HEK293 (cell line): ENCODE measurements around the gene EPG5.
A peak's percentile ranks its signal among the peaks of the same experiment; 100 is the strongest.

Experiments
- CTCF ChIA-PET: fragments of 350-600 bp; formaldehyde crosslinking; extraction: SDS; loops from one replicate; lab custom pipeline; 2021; ENCODE audit warnings: antibody characterized with exemption; lab: Yijun Ruan, JAX
- POLR2A ChIA-PET: fragments of 300-600 bp; formaldehyde crosslinking; extraction: SDS; loops from one replicate; lab custom pipeline; 2020; ENCODE audit warnings: antibody characterized with exemption, inconsistent platforms; lab: Yijun Ruan, JAX
- H3K27ac ChIP-seq: fragments of 200-500 bp; sonication (Bioruptor generic); 2 replicates; pipeline ENCODE4 v1.5.1; 2014; ENCODE audit warnings: low read depth, low read length, control low read depth, inconsistent platforms; ENCODE audit errors: extremely low read depth
- H3K36me3 ChIP-seq, 2 experiments: fragments of 200-500 bp in 1 of 2; sonication (Bioruptor generic) in 1 of 2; 1 replicate in 1 of 2; 2 replicates in 1 of 2; pipeline ENCODE4 v1.5.1; 2014 to 2017; ENCODE audit warnings: inconsistent platforms in 2 of 2, low read length in 2 of 2; ENCODE audit not compliant: control insufficient read depth in 2 of 2, insufficient read depth in 1 of 2
- H3K4me1 ChIP-seq: fragments of 200-500 bp; sonication (Bioruptor generic); 2 replicates; pipeline ENCODE4 v1.5.1; 2014; ENCODE audit warnings: mild to moderate bottlenecking, low read length, inconsistent platforms; ENCODE audit not compliant: control insufficient read depth, insufficient read depth
- H3K4me3 ChIP-seq: 2 replicates; pipeline ENCODE4 v1.5.1; 2011; ENCODE audit warnings: low read depth, mild to moderate bottlenecking, control low read depth, low read length, moderate library complexity
- H3K9me3 ChIP-seq: fragments of 200-500 bp; sonication (Bioruptor generic); 2 replicates; pipeline ENCODE4 v1.5.1; 2014; ENCODE audit warnings: low read depth, low read length, inconsistent platforms; ENCODE audit not compliant: control insufficient read depth, insufficient read depth
- HOXC10 ChIP-seq: sonication (generic); formaldehyde crosslinking; IDR thresholded peaks from 2 replicates; pipeline ENCODE4 v1.8.1; 2023; ENCODE audit warnings: mild to moderate bottlenecking, missing genetic modification reagents
- PRDM2 ChIP-seq: fragments of 450-650 bp; formaldehyde crosslinking; IDR thresholded peaks from 2 replicates; pipeline ENCODE4 v1.5.1; 2016; ENCODE audit warnings: missing biosample characterization, missing genetic modification characterization, borderline replicate concordance
- REST ChIP-seq: fragments of 450-650 bp; formaldehyde crosslinking; IDR thresholded peaks from 2 replicates; pipeline ENCODE4 v1.5.1; 2016; ENCODE audit warnings: missing biosample characterization, missing genetic modification characterization
- SCRT1 ChIP-seq: fragments of 450-650 bp; formaldehyde crosslinking; IDR thresholded peaks from 2 replicates; pipeline ENCODE4 v1.5.1; 2016; ENCODE audit warnings: missing biosample characterization, missing genetic modification characterization, borderline replicate concordance
- WT1 ChIP-seq: fragments of 450-650 bp; formaldehyde crosslinking; IDR thresholded peaks from 2 replicates; pipeline ENCODE4 v1.5.1; 2016; ENCODE audit warnings: missing biosample characterization, missing genetic modification characterization
- ZNF10 ChIP-seq: fragments of 450-650 bp; formaldehyde crosslinking; IDR thresholded peaks from 2 replicates; pipeline ENCODE4 v1.5.1; 2017; ENCODE audit warnings: missing biosample characterization, missing genetic modification characterization
- ZNF174 ChIP-seq: fragments of 450-650 bp; formaldehyde crosslinking; IDR thresholded peaks from 2 replicates; pipeline ENCODE4 v1.5.0; 2017; ENCODE audit warnings: missing biosample characterization, mild to moderate bottlenecking, missing genetic modification characterization
- ZNF214 ChIP-seq: fragments of 450-650 bp; formaldehyde crosslinking; IDR thresholded peaks from 2 replicates; pipeline ENCODE4 v1.5.1; 2017; ENCODE audit warnings: missing biosample characterization, mild to moderate bottlenecking, missing genetic modification characterization, borderline replicate concordance
- ZNF23 ChIP-seq: fragments of 450-650 bp; formaldehyde crosslinking; IDR thresholded peaks from 2 replicates; pipeline ENCODE4 v1.5.1; 2016; ENCODE audit warnings: missing biosample characterization, missing genetic modification characterization, borderline replicate concordance
- ZNF335 ChIP-seq: fragments of 450-650 bp; formaldehyde crosslinking; conservative IDR thresholded peaks from 2 replicates; pipeline ENCODE4 v1.5.1; 2016; ENCODE audit warnings: missing biosample characterization, missing genetic modification characterization
- ZNF366 ChIP-seq: fragments of 450-650 bp; formaldehyde crosslinking; conservative IDR thresholded peaks from 2 replicates; pipeline ENCODE4 v1.5.1; 2016; ENCODE audit warnings: missing biosample characterization, missing genetic modification characterization
- ZNF404 ChIP-seq: fragments of 450-650 bp; formaldehyde crosslinking; IDR thresholded peaks from 2 replicates; pipeline ENCODE4 v1.5.1; 2017; ENCODE audit warnings: missing biosample characterization, missing genetic modification characterization
- ZNF48 ChIP-seq: fragments of 450-650 bp; formaldehyde crosslinking; IDR thresholded peaks from 2 replicates; pipeline ENCODE4 v1.5.1; 2016; ENCODE audit warnings: missing biosample characterization, missing genetic modification characterization
- ZNF518A ChIP-seq: fragments of 450-650 bp; formaldehyde crosslinking; conservative IDR thresholded peaks from 2 replicates; pipeline ENCODE4 v1.5.1; 2016; ENCODE audit warnings: low read depth, missing biosample characterization, missing genetic modification characterization
- ZNF561 ChIP-seq: fragments of 450-650 bp; IDR thresholded peaks from 2 replicates; pipeline ENCODE4 v1.5.1; 2018; ENCODE audit warnings: missing biosample characterization, missing genetic modification characterization, borderline replicate concordance
- ZNF654 ChIP-seq: fragments of 450-650 bp; formaldehyde crosslinking; IDR thresholded peaks from 2 replicates; pipeline ENCODE4 v1.5.1; 2016; ENCODE audit warnings: low read depth, missing biosample characterization, missing genetic modification characterization
- ZNF664 ChIP-seq: fragments of 450-650 bp; formaldehyde crosslinking; IDR thresholded peaks from 2 replicates; pipeline ENCODE4 v1.5.1; 2016; ENCODE audit warnings: missing biosample characterization, missing genetic modification characterization
- ZNF76 ChIP-seq: fragments of 450-650 bp; formaldehyde crosslinking; IDR thresholded peaks from 2 replicates; pipeline ENCODE4; 2016; ENCODE audit warnings: low read depth, missing biosample characterization, missing genetic modification characterization, borderline replicate concordance
- ZNF837 ChIP-seq: fragments of 450-650 bp; formaldehyde crosslinking; IDR thresholded peaks from 2 replicates; pipeline ENCODE4 v1.5.1; 2016; ENCODE audit warnings: missing biosample characterization, missing genetic modification characterization

The EPG5 gene

GRCh38 chr18:45825258-45826044 lies 141.7 kb downstream of the EPG5 start, which contains the start of gene SIGLEC15 (continued):
- no peak for TF ChIP-seq ZNF48 (tag by site-specific recombination)
- peak; percentile 67; the same call in 1 of the 2 replicates for TF ChIP-seq ZNF366 (tag by site-specific recombination)

- Histone ChIP-seq H3K9me3 (no peaks in the 10 kb centered on the region), H3K4me1 (no peaks in the 10 kb centered on the region), H3K27ac (no peak overlapping the region), H3K36me3 (no peaks in the 10 kb centered on the region), H3K4me3 (no peak overlapping the region)
- POLR2A ChIA-PET, result no interaction called here
- CTCF ChIA-PET, result interaction anchor here (0.7 kb wide), 2 partner anchors 36 to 99 kb away, joined by 3 to 4 read pairs; no protein-coding TSS in a partner anchor
- TF ChIP-seq ZNF10 (no peak), SCRT1 (tag by site-specific recombination) (no peak), WT1 (tag by site-specific recombination) (no peak), HOXC10 (CRISPR knock-in tag) (no peak), PRDM2 (tag by site-specific recombination) (no peak), ZNF23 (tag by site-specific recombination) (no peak), ZNF174 (no peak), ZNF837 (tag by site-specific recombination) (no peak), ZNF404 (tag by site-specific recombination) (no peak), ZNF214 (tag by site-specific recombination) (no peak), ZNF76 (no peak), ZNF664 (tag by site-specific recombination) (no peak)
Observed at GRCh38 chr18:45821711-45822110, 145.4 kb downstream of the EPG5 start.

- no peaks in the 10 kb centered on the region for H3K9me3 ChIP-seq
- no peaks in the 10 kb centered on the region for H3K4me1 ChIP-seq
- no peak overlapping the region for H3K27ac ChIP-seq
- H3K4me3 ChIP-seq, result no peak overlapping the region
- ChIA-PET POLR2A (no interaction called here), CTCF (interaction anchor here (0.6 to 0.7 kb wide), 2 partner anchors 13 to 98 kb away, joined by 3 to 4 read pairs; no protein-coding TSS in a partner anchor)
- H3K36me3 ChIP-seq, result no peaks in the 10 kb centered on the region
- no peak for TF ChIP-seq ZNF561 (tag by site-specific recombination)
- no peak for TF ChIP-seq ZNF335 (tag by site-specific recombination)
- no peak for TF ChIP-seq ZNF518A (tag by site-specific recombination)
- TF ChIP-seq REST (tag by site-specific recombination), result no peak
- no peak for TF ChIP-seq ZNF654 (tag by site-specific recombination)
Observed at GRCh38 chr18:45821026-45821425, 146.1 kb downstream of the EPG5 start.
